ENCODE data around the gene PHLPP1.

Gene PHLPP1

GRCh38 chr18:62741584-62741983 is 26.2 kb downstream of the PHLPP1 start:
- DNase-seq, result no peak
- TF ChIP-seq POLR2A (IDR thresholded peaks at IDR 0.05; ENCODE audit: low read length) (no peak), GATA1 (IDR thresholded peaks at IDR 0.05; ENCODE audit: low read depth, low read length) (no peak)

GRCh38 chr18:62744076-62744968 is 29.0 kb downstream of the PHLPP1 start:
- TF ChIP-seq GATA1 (IDR thresholded peaks at IDR 0.05; ENCODE audit: low read depth, low read length) (no peak), POLR2A (IDR thresholded peaks at IDR 0.05; ENCODE audit: low read length) (no peak)
- DNase-seq, result no peak

- DNase-seq, result no peak
- no peak for TF ChIP-seq GATA1 (IDR thresholded peaks at IDR 0.05; ENCODE audit: low read depth, low read length)
- TF ChIP-seq POLR2A (IDR thresholded peaks at IDR 0.05; ENCODE audit: low read length), result no peak
Measured at GRCh38 chr18:62745089-62745751, 29.9 kb downstream of the PHLPP1 start.

GRCh38 chr18:62749389-62749788 is 34.0 kb downstream of the PHLPP1 start:
- TF ChIP-seq POLR2A (IDR thresholded peaks at IDR 0.05; ENCODE audit: low read length) (no peak), GATA1 (IDR thresholded peaks at IDR 0.05; ENCODE audit: low read depth, low read length) (no peak)

GRCh38 chr18:62751341-62751821 is 36.0 kb downstream of the PHLPP1 start:
- no peak for DNase-seq
- no peak for TF ChIP-seq GATA1 (IDR thresholded peaks at IDR 0.05; ENCODE audit: low read depth, low read length)
- no peak for TF ChIP-seq POLR2A (IDR thresholded peaks at IDR 0.05; ENCODE audit: low read length)

More at GRCh38 chr18:62749389-62749788, 34.0 kb downstream of the PHLPP1 start:
- no peak for DNase-seq

GRCh38 chr18:62751977-62752376 is 36.6 kb downstream of the PHLPP1 start:
- DNase-seq, result no peak
- TF ChIP-seq GATA1 (IDR thresholded peaks at IDR 0.05; ENCODE audit: low read depth, low read length) (no peak), POLR2A (IDR thresholded peaks at IDR 0.05; ENCODE audit: low read length) (no peak)

GRCh38 chr18:62754026-62754425 is 38.7 kb downstream of the PHLPP1 start:
- no peak for DNase-seq
- TF ChIP-seq GATA1 (IDR thresholded peaks at IDR 0.05; ENCODE audit: low read depth, low read length) (no peak), POLR2A (IDR thresholded peaks at IDR 0.05; ENCODE audit: low read length) (no peak)

GRCh38 chr18:62755454-62755853 is 40.1 kb downstream of the PHLPP1 start:
- TF ChIP-seq GATA1 (IDR thresholded peaks at IDR 0.05; ENCODE audit: low read depth, low read length) (no peak), POLR2A (IDR thresholded peaks at IDR 0.05; ENCODE audit: low read length) (no peak)
- DNase-seq, result no peak

GRCh38 chr18:62755946-62756345 is 40.6 kb downstream of the PHLPP1 start:
- TF ChIP-seq GATA1 (IDR thresholded peaks at IDR 0.05; ENCODE audit: low read depth, low read length), result no peak
- no peak for TF ChIP-seq POLR2A (IDR thresholded peaks at IDR 0.05; ENCODE audit: low read length)
- DNase-seq, result no peak

- TF ChIP-seq POLR2A (IDR thresholded peaks at IDR 0.05; ENCODE audit: low read length), result no peak
- no peak for TF ChIP-seq GATA1 (IDR thresholded peaks at IDR 0.05; ENCODE audit: low read depth, low read length)
- no peak for DNase-seq
Measured at GRCh38 chr18:62757399-62758010, 42.2 kb downstream of the PHLPP1 start.

- no peak for DNase-seq
- TF ChIP-seq POLR2A (IDR thresholded peaks at IDR 0.05; ENCODE audit: low read length) (no peak), GATA1 (IDR thresholded peaks at IDR 0.05; ENCODE audit: low read depth, low read length) (no peak)
Measured at GRCh38 chr18:62758591-62758990, 43.2 kb downstream of the PHLPP1 start.

GRCh38 chr18:62759704-62760402 is 44.5 kb downstream of the PHLPP1 start:
- no peak for DNase-seq
- no peak for TF ChIP-seq POLR2A (IDR thresholded peaks at IDR 0.05; ENCODE audit: low read length)
- no peak for TF ChIP-seq GATA1 (IDR thresholded peaks at IDR 0.05; ENCODE audit: low read depth, low read length)

GRCh38 chr18:62760403-62760734 is 45.0 kb downstream of the PHLPP1 start:
- DNase-seq, result no peak
- TF ChIP-seq GATA1 (IDR thresholded peaks at IDR 0.05; ENCODE audit: low read depth, low read length) (no peak), POLR2A (IDR thresholded peaks at IDR 0.05; ENCODE audit: low read length) (no peak)

GRCh38 chr18:62763101-62763521 is 47.8 kb downstream of the PHLPP1 start:
- TF ChIP-seq POLR2A (IDR thresholded peaks at IDR 0.05; ENCODE audit: low read length) (no peak), GATA1 (IDR thresholded peaks at IDR 0.05; ENCODE audit: low read depth, low read length) (no peak)
- no peak for DNase-seq
